HG03045 (cell line): ENCODE results near the gene ARPC4.
A peak's percentile ranks its signal among the peaks of the same experiment; 100 is the strongest.
"Not testable (repeated sequence)": the region's sequence is repeated elsewhere in the genome, so short reads cannot be mapped to it uniquely, and the experiment has no call there.

Experiments used
- ATAC-seq: cut with Tn5 transposase; IDR thresholded peaks from one replicate; pipeline ENCODE4 v1.9.1; 2021; ENCODE audit warnings: mild to moderate bottlenecking, moderate library complexity; ENCODE audit not compliant: unreplicated experiment

Gene ARPC4

DNA sequence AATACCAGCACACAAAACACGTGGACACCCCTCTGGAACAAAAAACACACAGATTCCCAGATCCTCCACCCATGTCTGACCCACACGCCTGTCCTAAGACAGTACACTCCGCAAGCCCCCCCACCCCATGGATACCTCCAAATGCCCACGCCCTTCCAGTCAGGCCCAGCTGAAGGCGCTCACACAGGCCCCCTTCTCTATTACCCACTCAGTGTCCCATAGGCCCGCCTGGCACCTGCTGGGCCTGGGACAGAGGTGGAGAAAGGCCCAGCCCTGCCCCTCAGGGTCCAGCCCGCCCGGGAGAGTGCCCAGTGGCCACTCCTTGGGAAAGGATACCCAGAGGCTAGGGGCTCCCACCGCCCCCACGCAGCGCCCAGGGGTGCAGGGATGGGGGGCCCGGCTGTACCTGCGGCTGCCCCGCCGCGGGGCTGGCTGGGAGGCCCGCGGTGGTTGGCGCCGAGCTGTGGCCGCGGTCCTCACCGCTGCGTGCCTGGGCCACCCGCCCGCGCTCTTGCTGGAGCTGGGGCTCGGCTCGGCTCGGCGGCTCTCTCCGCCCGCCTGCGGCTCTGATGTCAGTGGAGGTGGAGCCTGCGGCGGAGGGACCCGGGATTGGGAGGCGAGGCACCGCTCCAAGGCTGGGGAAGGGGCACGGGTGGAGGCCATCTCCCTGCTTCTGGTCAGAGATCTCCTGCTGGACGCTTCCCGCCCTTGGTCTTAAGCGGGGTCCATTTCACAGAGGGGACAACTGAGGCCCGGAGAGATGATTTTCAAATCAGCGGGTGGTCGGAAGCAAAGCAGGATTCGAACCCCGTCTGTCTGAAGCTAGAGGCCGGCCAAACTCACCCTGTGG is 23.2 kb upstream of the ARPC4 start, which contains the start of gene CAMK1:
Gene CAMK1 (minus strand): TSS at position 522 of the 850 bp plus-strand sequence. CDS start 2,198 bp downstream, outside the sequence.
- ATAC-seq, result peak; percentile 80

DNA sequence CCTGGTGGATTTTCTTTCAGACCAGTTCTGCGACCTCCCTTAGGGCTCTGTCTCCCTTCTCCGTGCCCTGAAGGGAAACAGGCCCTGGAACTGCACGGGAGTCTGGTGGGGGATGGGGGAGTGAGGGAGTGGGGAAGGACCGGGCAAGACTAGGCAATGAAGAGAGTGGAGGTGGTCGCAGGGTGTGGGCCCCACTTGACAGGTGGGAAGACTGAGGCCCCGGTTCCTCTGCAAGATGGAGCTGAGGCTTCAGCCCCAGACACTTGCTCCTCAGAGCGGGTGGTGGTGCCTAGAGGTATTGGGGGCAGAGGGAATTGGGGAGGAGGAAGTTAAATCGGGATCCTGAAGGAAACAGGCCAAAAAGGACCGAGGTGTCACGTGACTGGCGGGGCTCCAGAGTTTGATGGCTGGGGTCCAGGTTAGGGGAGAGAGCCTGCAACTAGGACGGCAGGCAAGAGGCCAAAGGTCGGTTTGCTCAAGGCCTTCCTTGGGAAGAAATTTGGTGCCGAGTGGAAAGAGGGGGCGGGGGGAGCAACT is 22.5 kb upstream of the ARPC4 start:
- ATAC-seq, result peak; percentile 9

DNA sequence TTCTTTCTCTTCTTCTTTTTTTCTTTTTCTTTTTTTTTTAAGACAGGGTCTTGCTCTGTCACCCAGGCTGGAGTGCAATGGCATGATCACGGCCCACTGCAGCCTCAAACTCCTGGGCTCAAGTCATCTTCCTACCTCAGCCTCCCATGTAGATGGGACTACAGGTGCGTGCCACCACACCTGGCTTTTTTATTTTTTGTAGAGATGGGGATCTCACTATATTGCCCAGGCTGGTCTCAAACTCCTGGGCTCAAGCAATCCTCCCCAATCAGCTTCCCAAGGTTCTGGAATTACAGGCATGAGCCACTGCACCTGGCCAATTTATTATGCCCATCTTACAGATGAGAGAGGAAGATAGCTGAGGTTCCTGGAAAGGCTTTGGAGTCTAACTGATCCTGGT is 21.9 kb upstream of the ARPC4 start:
- ATAC-seq, result not testable (repeated sequence)

DNA sequence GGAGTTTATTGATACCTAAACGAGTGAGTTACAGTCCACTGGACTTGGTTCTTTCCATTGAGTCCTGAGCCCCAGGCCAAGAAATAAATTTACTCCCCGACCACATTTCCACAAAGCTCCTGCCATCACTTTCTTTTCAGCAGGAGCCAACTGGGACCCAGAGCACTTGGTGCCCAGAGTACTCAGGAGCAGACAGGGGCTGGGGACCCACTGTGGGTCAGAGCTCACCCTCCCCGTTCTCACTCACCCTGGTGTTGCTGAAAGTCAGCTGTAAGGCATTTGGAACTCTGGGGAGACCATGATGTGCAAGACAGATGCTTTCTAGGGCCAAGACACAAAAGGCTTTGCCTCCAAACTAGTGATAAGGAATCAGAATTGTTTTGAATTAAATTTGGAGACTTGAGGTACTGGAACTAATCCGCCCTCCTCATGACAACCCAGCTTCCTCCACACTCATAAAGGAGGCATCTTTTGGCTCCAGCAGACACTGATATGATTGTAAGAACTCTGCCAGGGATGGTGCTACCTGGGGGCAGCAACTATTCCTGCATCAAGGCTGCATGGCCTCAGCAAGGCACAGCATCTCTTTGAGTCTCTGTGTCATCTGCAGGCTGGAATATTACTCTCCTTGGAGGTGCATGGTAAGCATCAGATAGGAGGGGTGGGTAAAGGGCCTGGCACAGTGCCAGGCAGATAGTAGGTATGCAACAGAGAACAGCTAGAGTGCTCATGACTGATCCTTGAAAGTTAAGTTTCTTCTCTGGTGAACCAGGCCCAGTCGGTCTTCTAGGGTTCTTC is 15.8 kb upstream of the ARPC4 start:
- no peak for ATAC-seq

DNA sequence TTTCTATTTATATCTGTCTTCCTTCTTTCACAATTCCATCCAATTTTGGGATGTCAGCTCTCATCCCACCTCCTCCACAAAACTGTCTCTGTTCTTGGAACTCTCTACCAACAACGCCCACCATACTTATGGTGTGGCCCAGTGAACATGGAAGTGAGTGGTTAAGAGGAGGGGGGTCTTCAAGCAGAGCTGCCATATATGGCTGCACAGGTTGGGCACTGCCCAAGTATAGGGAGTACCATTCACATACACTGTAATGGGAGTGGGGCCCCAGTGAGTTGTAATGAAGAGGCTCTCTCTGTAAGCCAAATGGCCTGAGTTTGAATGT is 15.2 kb upstream of the ARPC4 start:
- ATAC-seq, result no peak

DNA sequence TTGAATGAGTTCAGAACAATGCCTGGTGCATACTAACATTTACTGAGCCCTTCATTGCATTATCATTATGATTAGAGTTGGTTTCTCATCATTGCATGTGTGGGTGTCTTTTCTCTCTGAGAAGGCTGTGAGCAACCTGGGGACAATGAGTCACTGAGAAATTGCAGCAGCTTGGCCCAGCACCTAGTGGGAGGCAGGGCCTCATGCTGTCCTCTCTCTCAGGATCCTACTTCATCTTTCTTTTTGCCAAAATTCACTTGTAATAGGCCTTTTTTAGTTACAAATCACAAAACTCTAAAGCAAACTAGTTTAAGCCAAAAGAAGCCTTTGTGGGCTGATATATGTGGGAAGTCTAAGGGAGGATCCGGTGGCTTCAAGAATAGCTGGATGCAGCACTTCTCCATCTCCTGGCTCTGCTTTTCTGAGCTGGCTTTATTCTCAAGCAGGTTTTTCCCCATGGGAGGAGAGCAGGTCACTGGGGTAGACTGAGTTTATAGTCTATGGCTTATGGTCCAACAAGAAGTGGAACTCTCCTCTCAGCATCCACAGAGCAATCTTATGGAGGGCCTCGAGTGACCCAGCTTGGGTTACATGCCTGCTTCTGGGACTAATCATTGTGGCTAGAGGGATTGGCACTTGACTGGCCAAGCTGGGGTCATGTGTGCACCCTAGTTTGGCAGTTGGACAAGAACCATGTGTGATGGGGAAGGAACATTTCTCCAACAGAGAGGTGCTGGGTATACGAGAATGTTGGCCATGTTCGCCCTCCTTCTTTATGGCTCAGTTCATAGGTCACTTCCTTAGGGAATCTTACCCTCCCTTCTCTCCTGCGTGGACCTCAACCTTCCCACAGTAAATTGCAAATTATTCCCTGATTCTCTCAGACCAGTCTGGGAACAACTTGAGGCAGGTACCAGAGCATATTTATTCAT is 14.5 kb upstream of the ARPC4 start:
- no peak for ATAC-seq

DNA sequence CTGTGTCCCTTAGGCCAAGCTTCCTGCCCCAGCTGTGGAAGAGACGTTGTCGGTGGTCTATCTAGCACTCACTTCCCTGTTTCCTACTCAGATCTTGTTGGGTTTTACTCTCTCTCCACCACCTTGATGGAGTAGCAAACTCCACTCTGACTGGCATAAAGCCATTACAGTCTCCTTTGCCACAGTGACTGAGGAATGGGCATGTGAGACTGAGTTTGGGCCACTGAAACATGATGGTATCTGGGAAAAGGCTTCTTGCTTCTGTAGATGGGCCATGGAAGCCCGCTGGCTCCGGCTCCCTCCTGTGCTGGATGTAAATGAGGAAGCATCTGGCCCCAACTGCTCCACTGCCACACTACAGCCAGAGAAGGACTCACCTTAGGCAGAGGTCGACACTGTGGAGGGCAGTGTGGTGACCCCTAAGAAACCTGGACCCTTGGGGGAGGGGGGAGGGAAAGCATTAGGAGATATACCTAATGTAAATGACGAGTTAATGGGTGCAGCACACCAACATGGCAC is 13.7 kb upstream of the ARPC4 start:
- ATAC-seq, result no peak

DNA sequence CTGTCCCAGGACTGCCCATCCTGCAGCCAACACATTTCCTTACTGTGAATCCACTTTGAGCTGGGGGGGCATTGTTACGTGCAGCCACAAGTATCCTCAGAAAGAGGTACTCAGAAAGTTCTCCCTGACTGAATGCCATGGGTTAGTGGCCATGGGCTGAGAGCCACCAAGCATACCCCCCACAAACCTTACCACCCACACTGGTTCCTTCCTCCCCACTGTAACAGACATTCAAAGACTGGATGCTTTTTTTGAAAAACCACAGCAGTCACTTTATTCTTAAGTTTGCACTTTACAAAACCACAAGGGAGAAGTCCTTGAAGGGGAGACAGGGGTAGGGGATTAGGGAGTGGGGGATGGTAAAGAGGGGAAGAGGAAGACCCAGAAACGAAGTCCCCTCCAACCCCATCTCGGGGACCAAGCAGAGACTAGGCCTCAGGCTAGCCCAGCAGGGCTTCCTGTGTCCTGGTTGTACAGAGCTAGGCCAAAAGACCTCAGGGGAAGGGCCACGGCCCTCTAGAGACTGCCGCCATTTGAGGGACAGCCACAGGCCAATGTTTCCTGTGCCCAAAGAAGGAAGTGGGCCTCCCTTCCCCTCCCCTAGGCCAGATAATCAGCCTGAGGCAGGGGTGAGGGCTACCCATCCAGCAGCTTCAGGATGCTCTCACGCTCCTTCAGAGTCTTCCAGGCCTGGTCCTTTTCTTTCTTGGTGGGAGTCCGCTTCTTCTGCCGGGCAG is 13.0 kb upstream of the ARPC4 start:
- no peak for ATAC-seq

DNA sequence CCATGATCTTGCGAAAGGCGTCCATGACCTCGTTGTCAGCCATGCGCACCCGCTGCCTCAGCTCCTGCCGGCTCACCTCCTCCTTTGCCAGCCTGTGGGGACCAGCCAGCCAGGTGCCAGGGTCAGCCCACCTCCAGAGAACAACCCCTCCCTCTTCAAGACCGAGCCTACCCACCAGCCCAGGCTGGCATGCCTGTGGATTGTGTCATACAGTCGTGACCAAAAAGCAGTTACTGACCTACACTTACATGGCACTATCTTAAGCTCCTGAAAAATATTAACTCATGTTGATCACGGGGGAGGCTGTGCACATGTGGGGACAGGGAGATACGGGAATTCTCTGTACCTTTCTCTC is 12.4 kb upstream of the ARPC4 start:
- no peak for ATAC-seq

DNA sequence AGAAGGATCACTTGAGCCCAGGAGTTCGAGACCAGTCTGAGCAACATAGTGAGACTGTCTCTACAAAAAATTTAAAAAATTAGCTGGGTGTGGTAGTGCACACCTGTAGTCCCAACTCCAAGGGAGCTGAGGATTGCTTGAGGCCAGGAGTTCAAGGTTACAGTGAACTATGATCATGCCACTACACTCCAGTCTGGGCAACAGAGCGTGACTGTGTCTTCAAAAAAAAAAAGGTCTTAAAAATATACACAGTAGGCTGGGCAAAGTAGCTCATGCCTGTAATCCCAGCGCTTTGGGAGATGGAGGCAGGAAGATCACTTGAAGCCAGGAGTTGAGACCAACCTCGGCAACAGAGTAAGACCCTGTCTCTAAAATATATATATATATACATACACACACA is 12.0 kb upstream of the ARPC4 start:
- no peak for ATAC-seq

DNA sequence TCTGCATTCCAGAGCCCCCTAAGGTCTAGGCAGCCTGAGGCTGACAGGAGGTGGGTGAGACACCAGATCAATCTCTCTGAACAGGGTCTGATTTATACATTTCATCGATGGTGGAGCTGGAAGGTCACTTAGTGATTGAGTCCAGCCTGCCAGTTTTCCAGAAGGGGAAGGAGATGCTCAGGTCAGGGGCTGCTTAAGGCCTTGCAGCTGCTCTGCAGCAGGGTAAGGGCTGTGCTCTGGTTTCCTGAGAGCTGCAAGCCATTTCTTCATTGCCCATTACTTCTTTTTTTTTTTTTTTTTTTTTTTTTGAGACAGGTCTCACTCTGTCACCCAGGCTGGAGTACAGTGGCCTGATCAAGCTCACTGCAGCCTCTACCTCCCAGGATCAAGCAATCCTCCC is 11.3 kb upstream of the ARPC4 start:
- no peak for ATAC-seq

DNA sequence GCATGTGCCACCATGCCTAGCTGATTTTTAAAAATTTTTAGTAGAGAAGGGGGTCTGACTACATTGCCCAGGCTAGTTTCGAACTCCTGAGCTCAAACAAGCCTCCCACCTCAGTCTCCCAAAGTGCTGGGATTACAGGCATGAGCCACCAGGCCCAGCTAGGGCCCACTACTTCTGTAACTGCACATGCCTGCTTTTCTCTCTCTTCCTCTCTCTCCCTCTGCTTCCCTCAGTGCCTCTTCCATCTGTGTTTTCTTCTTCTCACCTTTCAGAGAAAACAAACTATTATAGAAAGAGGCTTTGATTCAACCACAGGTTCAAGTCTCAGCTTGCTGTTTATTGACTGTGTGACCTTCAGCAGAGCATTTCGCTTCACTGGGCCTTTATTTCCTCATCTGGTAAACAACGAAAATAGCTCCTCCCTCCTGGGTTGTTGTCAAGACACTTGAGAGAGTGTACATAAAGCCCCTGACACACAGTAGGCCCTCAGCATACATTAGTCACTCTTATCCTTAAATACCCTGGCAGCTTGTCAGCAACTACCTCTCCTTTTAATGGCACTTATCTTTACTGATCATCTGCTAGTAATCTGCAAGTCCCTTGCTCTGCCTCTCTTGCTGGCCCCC is 10.8 kb upstream of the ARPC4 start:
- ATAC-seq, result no peak

DNA sequence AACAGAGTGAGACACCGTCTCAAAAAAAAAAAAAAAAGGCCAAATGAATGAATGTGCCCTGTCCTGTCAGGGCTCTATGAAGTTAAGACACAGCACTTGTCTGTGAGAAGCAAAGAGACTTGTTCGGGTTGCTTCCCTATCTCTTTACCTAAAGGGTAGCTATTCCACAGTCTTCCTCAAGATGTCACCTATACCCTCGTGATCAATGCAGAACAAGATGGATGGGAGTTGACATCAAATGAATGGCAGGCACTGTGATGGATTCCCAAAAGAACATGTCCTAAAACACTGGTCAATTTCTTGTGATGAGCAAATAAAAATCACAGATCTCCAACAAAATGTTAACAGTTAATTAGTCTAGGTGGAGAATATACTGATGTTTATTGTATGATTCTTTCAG is 10.1 kb upstream of the ARPC4 start:
- no peak for ATAC-seq

DNA sequence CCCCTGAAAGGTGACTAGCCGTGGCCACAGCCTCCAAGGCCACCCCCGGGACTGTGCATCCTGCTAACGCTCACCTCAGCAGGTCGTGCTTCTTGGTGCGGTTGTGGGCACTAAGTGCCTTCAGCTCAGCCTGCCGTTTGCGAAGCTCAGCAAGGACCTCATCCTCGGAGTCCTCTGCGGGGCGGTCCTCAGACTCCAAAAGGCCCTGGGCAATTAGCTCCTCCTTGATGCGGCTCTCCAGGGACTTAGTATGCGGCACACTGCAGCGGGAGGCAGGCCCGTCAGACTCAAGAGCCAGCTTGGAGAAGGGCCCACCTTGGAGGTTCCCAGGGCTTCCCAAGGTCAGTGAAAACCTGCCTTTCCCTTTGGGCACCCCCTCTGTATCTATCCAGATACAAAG is 8.9 kb upstream of the ARPC4 start:
- no peak for ATAC-seq

DNA sequence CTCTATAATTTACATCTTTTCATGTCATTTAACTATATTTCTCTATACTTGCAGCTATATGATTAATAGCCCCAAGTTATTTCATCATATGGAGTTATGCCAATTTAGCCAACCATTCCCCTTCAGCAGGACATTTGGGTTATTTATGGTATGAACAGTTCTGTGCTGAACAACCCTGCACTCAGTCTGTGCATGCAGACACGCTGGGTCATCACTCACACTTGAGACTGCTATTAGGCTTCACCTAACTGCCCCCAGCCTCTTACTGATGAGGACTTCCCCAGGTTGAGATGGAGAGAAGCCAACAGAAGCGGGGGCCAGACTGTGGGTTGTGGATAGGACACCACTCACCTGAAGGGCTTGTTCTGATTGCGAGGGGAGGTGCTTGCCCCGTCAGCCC is 7.9 kb upstream of the ARPC4 start:
- ATAC-seq, result no peak

DNA sequence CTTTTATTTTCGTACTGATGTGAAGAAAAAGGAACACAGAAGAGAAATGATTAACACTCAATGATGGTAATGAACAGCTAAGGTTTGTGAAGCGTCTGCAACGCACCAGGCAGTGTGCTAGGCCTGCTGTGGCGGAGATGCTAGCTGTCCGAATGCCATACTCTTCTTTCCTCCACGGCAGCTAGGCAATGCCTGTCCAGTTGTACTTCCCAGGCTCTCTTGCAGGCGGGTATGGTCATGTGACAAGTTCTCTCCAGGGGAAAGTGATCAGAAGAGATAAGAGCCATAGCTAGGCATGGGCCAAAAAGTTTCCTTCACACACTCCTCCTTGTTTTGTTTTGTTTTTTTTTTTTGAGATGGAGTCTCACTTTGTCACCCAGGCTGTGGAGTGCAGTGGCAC is 7.3 kb upstream of the ARPC4 start:
- ATAC-seq, result no peak

DNA sequence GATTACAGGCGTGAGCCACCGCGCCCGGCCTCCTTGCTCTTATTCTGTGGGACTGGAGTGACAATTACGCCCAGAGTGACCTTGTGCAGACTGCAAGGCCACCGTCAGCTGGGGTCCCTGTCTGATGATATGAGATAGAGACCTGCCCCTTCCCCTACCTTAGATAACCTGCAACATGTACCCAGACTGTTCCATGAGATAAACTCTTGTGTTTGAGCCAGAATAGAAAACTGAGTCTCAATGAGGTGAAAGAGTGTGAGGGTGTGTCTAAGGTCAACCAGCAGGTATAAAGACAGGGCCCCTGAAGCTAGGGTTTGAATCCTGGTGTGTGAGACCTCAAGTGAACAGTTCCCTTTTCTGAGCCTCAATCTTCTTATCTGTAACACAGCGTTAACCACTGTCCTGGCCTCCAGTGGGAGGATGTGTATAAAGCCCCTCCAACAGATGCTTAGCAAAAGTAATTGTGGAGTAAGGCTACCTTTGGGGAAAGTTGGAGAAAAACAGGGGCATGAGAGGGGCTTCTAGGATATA is 6.6 kb upstream of the ARPC4 start:
- ATAC-seq, result no peak

DNA sequence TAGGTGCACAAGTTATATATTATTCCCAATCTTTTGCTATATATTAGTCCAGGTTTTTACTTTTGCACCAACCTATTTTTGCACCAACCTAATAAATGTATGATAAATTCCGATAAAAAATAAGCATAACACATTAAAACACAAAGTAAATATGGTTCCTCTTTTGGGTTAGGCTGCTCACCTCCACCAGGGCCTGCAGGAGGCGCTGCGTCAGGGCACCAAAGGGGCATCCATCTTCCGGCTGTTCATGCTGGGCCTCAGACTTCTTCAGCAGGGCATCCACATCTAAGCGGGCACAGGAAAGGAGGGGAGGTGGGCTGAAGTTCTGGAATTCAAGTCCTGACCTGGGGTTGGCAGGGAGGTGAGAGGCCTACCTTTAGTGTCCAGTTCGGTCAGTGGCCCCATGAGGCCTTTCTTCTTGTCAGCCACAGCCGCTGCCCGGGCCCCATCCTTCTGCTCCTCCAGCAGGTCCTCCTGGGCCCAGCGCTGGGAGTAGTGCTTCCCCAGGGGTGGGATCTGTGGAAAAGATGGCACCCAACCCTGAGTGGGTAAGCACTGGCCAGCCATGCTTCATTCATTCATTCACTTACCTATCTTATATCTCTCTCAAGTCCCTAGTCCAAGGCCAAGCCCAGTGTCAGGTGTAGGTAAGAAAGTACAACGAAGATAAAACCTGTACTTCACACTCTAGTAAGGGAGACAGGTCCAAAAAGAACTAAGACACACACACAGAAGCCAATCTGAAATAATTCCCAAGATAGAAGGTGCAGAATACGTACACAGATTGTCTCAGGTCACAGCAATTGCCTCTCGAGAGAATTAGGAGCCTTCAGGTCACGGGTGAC is 5.8 kb upstream of the ARPC4 start:
- no peak for ATAC-seq
